GM18519 (cell line): ENCODE measurements around the gene GULP1.
"Not testable (repeated sequence)": the region's sequence is repeated elsewhere in the genome, so short reads cannot be mapped to it uniquely, and the experiment has no call there.

ENCODE experiments used
- ATAC-seq: cut with Tn5 transposase; IDR thresholded peaks from one replicate; pipeline ENCODE4 v1.9.1; 2021; ENCODE audit warnings: mild to moderate bottlenecking, moderate library complexity; ENCODE audit not compliant: unreplicated experiment, low FRiP score

Gene GULP1

DNA sequence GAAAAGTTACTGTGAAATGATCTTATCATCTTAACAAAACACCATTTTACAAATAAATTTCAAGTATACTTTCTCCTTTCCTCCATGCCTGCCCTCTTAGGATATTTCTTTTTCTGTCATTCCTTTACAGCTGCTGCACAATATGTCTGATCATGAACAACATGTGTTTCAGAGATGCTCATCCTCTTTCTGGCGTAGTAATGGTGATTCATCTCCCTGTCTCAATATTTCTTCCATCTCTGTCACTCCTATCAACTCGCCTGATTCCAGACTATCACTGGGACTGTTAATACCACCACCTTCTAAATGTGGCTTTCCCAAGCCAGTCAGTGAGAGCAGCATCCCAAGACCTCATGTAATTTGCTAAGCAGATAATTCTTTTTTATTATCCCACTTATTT, 290.5 kb downstream of the GULP1 start:
- ATAC-seq = no peak

DNA sequence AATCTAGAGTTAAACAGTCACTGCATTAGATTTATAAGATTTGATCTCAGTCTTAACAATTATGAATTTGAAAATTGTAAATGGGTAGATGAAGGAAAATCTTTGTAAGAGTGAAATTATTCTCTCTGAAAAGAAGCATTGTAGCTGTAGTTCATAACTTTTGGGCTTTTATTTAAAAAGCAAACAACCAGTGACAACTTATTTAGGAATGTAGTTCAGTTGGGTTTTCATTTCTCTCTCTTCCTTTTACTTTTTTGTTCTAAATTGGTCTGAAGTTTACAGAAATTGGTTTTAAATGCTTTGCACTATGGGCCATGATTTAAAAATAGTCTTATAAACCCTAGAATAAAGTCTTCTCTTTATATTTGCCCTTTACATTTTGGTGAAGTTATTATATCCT, 296.6 kb downstream of the GULP1 start:
- ATAC-seq = no peak

DNA sequence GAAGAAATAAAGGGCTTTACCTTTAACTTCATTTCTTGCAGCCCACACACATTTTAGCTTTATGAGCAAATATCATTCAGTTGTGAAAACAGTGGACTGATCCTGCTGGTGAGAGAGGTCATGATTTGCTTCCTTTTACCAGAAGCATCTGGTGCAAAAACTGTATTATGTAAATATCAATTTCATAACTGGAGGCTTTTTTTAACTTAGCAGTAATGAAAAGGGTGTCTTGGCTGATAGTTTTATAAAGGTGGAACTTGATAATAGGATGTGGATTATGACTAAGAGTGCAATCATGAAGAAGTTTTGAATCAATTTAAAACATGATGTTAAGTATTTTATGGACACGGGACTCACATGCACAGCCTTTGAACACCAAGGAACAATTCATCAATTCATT, 304.4 kb downstream of the GULP1 start:
- ATAC-seq = no peak

- no peak for ATAC-seq
Measured at GRCh38 chr2:188598551-188598950, 306.9 kb downstream of the GULP1 start.

DNA sequence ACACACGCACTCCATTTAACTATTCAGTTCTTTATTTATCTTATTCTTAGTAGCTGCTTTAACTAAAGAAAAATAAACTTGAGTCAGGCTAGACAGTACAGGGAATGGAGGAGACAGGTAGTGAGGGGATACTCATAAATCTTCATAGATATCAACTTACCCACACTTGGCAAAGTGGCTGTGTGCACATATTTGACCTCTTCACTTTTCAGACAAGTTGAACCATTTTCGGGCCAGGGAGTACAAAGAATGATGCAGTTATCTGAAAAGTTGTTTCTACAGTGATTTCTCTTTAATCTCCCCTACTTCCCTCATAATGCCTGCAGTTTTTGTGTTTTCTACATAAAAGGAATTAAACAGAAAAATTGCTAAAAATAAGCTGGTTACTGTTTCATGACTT, 307.5 kb downstream of the GULP1 start:
- no peak for ATAC-seq

DNA sequence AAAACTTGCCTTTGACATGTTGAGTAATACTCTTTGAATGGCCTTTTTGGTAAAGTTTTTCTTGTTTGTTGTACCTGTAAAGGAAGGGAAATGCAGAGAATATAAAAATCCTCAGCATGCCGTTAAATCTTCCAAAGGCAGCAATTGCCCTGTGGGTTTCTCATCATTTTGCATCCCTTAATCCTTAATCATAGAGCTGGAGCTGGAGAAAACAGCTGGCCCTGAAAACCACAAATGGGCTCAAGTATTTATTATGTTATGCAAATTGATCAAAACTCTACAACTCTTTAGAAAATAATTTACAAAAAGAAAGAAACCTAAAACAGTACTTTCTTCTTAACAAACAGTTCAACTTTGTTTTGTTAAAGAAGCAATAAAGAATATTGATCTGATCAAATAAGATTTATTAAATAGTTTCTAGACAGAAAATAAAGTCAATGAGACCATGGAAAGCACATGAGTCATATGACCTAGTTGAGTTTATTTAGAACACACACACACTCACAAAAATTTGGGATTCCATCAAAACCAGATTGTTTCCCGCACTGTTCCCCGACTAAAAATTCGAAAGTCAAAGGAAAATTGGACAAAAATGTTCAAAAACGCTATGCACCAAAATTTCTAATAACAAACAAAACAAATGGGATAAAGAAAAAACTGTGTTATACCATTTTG, 309.0 kb downstream of the GULP1 start:
- no peak for ATAC-seq

- ATAC-seq = no peak
Measured at GRCh38 chr2:188601391-188601790, 309.7 kb downstream of the GULP1 start.

DNA sequence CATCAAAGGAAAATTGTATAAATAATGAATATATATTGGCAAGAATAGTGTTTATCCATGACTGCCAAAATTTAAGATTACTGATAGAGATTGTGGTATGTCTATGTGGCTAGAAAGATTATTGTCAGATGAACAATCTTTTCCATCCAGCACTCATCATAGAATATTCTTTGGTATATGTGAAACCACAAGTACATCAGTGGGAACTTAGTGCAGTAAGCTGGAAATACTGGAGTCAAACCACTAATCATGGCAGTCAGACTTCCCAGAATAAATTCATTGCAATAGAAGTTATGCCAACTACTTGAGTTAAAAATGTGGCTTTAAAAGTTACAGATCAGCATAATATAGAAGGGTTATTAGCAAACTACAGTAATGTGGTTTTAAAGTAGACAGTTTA, 310.3 kb downstream of the GULP1 start:
- no peak for ATAC-seq

DNA sequence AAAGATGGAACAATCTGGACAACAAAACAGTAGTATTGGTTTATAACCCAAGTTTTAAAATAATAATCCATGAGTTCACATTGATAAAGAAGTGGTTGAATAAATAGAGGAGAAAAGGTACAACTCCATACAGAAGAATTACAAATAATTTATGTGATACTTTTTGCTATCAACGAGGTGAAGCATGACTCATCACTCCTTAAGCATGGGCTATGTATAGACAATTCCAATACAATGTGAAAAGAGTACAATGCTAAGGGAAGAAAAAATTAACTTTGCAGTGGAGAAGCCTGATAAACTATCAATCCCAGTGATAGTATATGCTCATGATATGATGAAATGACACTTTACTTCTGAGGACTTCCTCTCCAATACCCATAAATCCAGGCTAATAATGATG, 312.9 kb downstream of the GULP1 start:
- ATAC-seq = no peak

GRCh38 chr2:188605609-188606584, 314.2 kb downstream of the GULP1 start:
- ATAC-seq = not testable (repeated sequence)

GRCh38 chr2:188606596-188606995, 314.9 kb downstream of the GULP1 start:
- ATAC-seq = not testable (repeated sequence)

DNA sequence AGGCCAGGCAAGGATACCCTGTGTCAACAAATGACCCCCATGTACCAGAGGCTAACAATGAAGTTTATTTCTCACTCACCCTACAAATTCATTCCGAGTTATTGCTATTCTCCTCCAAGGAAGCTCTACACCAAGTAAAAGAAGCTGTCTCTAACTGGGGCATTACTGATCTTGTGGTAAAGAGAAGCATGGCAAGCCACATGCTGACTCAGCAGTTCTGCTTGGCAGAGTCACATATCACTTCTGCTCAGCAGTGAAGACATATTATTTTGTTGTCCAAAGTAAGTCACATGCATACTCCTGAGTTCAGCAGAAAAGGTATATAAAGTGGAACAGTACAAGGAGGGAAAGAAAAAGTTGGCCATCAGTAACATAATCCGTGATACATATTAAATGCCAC, 315.8 kb downstream of the GULP1 start:
- no peak for ATAC-seq

GRCh38 chr2:188609321-188610049, 317.8 kb downstream of the GULP1 start:
- ATAC-seq = no peak

DNA sequence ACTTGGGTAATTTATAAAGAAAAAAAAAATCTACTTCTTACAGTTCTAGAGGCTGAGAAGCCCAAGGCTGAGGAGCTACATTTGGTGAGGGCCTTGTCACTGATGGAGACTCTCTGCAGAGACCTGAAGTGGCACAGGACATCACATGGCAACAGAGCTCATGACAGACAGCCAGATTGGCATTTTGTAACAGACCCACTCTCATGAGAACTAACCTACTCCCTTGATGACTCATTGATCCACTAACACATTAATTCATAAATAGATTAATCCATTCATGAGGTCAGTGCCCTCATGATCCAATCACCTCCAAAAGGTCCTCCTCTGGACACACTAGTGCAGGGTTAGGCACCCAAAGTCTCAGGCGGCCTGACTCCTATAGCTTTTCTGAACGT, 318.4 kb downstream of the GULP1 start:
- ATAC-seq = no peak

- no peak for ATAC-seq
Measured at GRCh38 chr2:188610827-188611226, 319.2 kb downstream of the GULP1 start.

GRCh38 chr2:188619146-188619545, 327.5 kb downstream of the GULP1 start:
- ATAC-seq = no peak

DNA sequence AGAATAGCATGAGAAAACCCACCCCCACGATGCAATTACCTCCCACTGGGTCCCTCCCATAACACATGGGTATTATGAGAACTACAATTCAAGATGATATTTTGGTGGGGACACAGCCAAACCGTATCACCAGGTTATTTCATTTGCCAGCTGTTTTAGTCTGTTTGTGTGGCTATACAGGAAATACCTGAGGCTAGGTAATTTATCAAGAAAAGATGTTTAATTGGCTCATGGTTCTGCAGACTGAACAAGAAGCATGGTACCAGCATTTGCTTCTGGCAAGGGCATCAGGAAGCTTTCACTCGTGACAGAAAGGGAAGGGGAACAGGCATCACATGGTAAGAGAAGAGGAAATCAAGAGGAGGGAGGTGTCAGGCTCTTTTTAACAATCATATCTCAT, 329.2 kb downstream of the GULP1 start:
- no peak for ATAC-seq

- ATAC-seq = no peak
Measured at GRCh38 chr2:188622601-188623260, 331.1 kb downstream of the GULP1 start.

DNA sequence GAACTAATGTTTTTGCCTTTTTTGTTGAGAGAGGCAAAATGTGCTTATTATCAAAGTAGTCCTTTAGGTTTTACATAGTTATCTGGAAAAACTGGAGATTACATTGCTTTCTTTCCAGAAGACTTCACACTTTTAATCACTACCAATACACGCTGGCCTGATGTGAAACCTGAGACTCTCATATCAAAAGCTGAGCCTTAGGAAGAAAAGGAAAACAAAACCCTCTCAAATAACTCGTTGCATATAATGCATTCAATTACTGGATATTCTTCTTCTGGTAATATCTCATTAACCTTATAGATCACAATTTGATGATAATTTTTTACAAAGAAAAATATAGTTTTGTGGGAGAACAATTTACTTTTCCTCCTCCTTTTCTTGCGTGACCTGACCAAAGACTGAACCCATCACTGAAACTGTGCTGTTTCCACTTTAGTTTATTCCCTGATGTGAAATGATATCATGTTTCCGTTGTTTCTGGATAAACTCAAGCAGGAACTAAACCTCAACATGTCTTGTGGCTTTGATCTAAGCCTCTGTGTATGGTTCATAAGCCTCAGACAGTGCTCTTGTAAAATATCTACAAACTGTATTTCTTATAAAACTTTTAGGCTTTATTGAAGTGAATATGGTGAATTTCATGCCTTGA, 332.4 kb downstream of the GULP1 start:
- no peak for ATAC-seq

DNA sequence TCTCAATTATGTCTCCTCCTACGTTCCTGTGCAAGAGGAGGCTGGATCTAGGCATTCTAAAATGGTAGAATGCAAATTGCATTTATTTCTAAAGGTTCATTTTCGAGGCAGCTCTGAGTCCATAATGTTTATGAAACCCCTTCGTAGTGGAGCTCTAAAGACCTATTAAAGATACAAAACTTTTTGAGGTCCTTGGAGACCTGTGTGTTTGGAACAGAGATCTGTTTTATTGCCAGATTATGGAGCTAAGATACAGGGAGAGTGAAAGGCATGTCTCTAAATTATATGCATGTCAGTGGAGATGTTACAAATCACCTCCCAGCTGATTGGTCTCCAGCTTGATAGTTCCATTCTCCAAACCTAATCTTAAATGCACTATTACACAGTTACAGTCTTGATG, 335.8 kb downstream of the GULP1 start:
- no peak for ATAC-seq
